ENCODE results near the gene PDCD11. TPM values are rescaled to one million over a fixed set of nuclear protein-coding genes. Genes with fewer than 3 reads are reported as not detected.
A peak's percentile ranks its signal among the peaks of the same experiment; 100 is the strongest.

Gene PDCD11
- polyA plus RNA-seq, 1 donor from 2014 or later, result 15.3 TPM

- Histone ChIP-seq H4K20me1 (ENCODE audit: insufficient read depth) (no peaks in the 10 kb centered on the region), H3K27ac (ENCODE audit: low read length) (peak overlapping the region; percentile 78), H3K27me3 (ENCODE audit: insufficient read depth, low read depth, low read length) (no peaks in the 10 kb centered on the region), H3K9me2 (ENCODE audit: insufficient read depth, low read length) (no peaks in the 10 kb centered on the region), H3K9ac (ENCODE audit: low read length) (peak overlapping the region; percentile 94), H3K9me3 (ENCODE audit: low read length) (no peaks in the 10 kb centered on the region), H3K36me3 (ENCODE audit: insufficient read depth, low read length) (no peaks in the 10 kb centered on the region), H2AFZ (ENCODE audit: low read depth, low read length) (peak overlapping the region; percentile 94), H3K4me3 (ENCODE audit: low read length) (peak overlapping the region; percentile 79), H3K4me2 (ENCODE audit: low read length) (peak overlapping the region; percentile 62), H3F3A (ENCODE audit: insufficient read depth, low read length, poor library complexity, severe bottlenecking) (no peaks in the 10 kb centered on the region), H3K79me2 (replicated peaks; ENCODE audit: insufficient read depth, low read length) (peaks cover 49% of the 10 kb centered on the region)
- TF ChIP-seq EP300 (conservative IDR thresholded peaks at IDR 0.05; ENCODE audit: poor library complexity, severe bottlenecking) (no peak), REST (IDR thresholded peaks at IDR 0.05; ENCODE audit: borderline replicate concordance) (no peak), CTCF (IDR thresholded peaks at IDR 0.05; ENCODE audit: poor library complexity, severe bottlenecking) (no peak), EZH2 (IDR thresholded peaks at IDR 0.05; ENCODE audit: borderline replicate concordance, insufficient read depth, low read length, poor library complexity, severe bottlenecking) (no peak), TAF1 (IDR thresholded peaks at IDR 0.05; ENCODE audit: low read depth) (no peak), SMC3 (conservative IDR thresholded peaks at IDR 0.05; ENCODE audit: poor library complexity) (no peak), POLR2AphosphoS5 (IDR thresholded peaks at IDR 0.05) (no peak), MXI1 (conservative IDR thresholded peaks at IDR 0.05; ENCODE audit: poor library complexity, severe bottlenecking) (no peak), RAD21 (conservative IDR thresholded peaks at IDR 0.05) (no peak)
Observed at GRCh38 chr10:103395754-103396066, 716 bp upstream of the PDCD11 start.

GRCh38 chr10:103396789-103397087, 312 bp downstream of the PDCD11 start:
- TF ChIP-seq MXI1 (conservative IDR thresholded peaks at IDR 0.05; ENCODE audit: poor library complexity, severe bottlenecking), result no peak
- no peak for TF ChIP-seq SMC3 (conservative IDR thresholded peaks at IDR 0.05; ENCODE audit: poor library complexity)
- no peak for TF ChIP-seq POLR2AphosphoS5 (IDR thresholded peaks at IDR 0.05)
- no peak for TF ChIP-seq TAF1 (IDR thresholded peaks at IDR 0.05; ENCODE audit: low read depth)
- H3K9me3 ChIP-seq (ENCODE audit: low read length), result no peaks in the 10 kb centered on the region

More at GRCh38 chr10:103396789-103397087, 312 bp downstream of the PDCD11 start:
- Histone ChIP-seq H3K4me2 (ENCODE audit: low read length) (peak overlapping the region; percentile 95), H3K27me3 (ENCODE audit: insufficient read depth, low read depth, low read length) (no peaks in the 10 kb centered on the region), H3K79me2 (replicated peaks; ENCODE audit: insufficient read depth, low read length) (peaks cover 49% of the 10 kb centered on the region), H2AFZ (ENCODE audit: low read depth, low read length) (peak overlapping the region; percentile 67), H3K9ac (ENCODE audit: low read length) (peak overlapping the region; percentile 94), H3K4me3 (ENCODE audit: low read length) (peak overlapping the region; percentile 79), H4K20me1 (ENCODE audit: insufficient read depth) (no peaks in the 10 kb centered on the region), H3K36me3 (ENCODE audit: insufficient read depth, low read length) (no peaks in the 10 kb centered on the region), H3K27ac (ENCODE audit: low read length) (peak overlapping the region; percentile 63), H3F3A (ENCODE audit: insufficient read depth, low read length, poor library complexity, severe bottlenecking) (no peaks in the 10 kb centered on the region), H3K9me2 (ENCODE audit: insufficient read depth, low read length) (no peaks in the 10 kb centered on the region)
